Measurements from ENCODE around the gene HMGN4. TPM values are rescaled to one million over a fixed set of nuclear protein-coding genes. Genes with fewer than 3 reads are reported as not detected.

The HMGN4 gene
- total RNA-seq, 4 donors from 2014 or later: 20.1 to 58.7 (median 28.4) TPM

- in situ Hi-C loops (cut with MboI; ENCODE audit: low sequenced_read_pairs in 4 of 4): no loop called here
- DNase-seq (no peak), ATAC-seq (no peak)
- intact Hi-C loops (cut with DNase I; ENCODE audit: low total_unique reads): loop anchor here (10.0 kb wide), 1 partner anchor 923 kb away; the partner anchor contains the start of gene ZNF184
- Histone ChIP-seq H3K27me3 (no peaks in the 10 kb centered on the region), H3K4me1 (peaks cover 10 to 13% of the 10 kb centered on the region in 2 donors), H3K4me3 (no peak overlapping the region), H3K36me3 (no peaks in the 10 kb centered on the region), H3K9me3 (no peaks in the 10 kb centered on the region), H3K27ac (no peak overlapping the region)
- TF ChIP-seq POLR2A (IDR thresholded peaks at IDR 0.05): no peak
- TF ChIP-seq CTCF (IDR thresholded peaks at IDR 0.05 in 4 of 5, conservative IDR thresholded peaks at IDR 0.05 in 1 of 5): no peak
Observed at GRCh38 chr6:26552205-26552604, 14.0 kb downstream of the HMGN4 start.

GRCh38 chr6:26552640-26553188 lies 14.5 kb downstream of the HMGN4 start:
- Histone ChIP-seq H3K27ac (peak overlapping the region; percentile 75 to 85 (median 79)), H3K27me3 (no peaks in the 10 kb centered on the region), H3K9me3 (no peaks in the 10 kb centered on the region), H3K4me1 (peaks cover 10 to 13% of the 10 kb centered on the region in 2 donors), H3K4me3 (peak overlapping the region; percentile 52 to 63 (median 60)), H3K36me3 (no peaks in the 10 kb centered on the region)
- in situ Hi-C loops (cut with MboI; ENCODE audit: low sequenced_read_pairs in 4 of 4) (no loop called here), intact Hi-C loops (cut with DNase I; ENCODE audit: low total_unique reads) (loop anchor here (1.0 to 10.0 kb wide), 2 partner anchors 15 to 922 kb away; partner anchors contain the start of gene ZNF184)
- DNase-seq (no peak), ATAC-seq (no peak)
- TF ChIP-seq POLR2A (IDR thresholded peaks at IDR 0.05) (no peak), CTCF (IDR thresholded peaks at IDR 0.05 in 4 of 5, conservative IDR thresholded peaks at IDR 0.05 in 1 of 5) (no peak)

- H3K36me3 ChIP-seq: no peaks in the 10 kb centered on the region
- peaks cover 10 to 13% of the 10 kb centered on the region in 2 donors for H3K4me1 ChIP-seq
- no peak for TF ChIP-seq CTCF (IDR thresholded peaks at IDR 0.05 in 4 of 5, conservative IDR thresholded peaks at IDR 0.05 in 1 of 5)
- no peak for TF ChIP-seq POLR2A (IDR thresholded peaks at IDR 0.05)
- peak overlapping the region; percentile 75 to 85 (median 79) for H3K27ac ChIP-seq
- peak overlapping the region; percentile 52 to 63 (median 60) for H3K4me3 ChIP-seq
- in situ Hi-C loops (cut with MboI; ENCODE audit: low sequenced_read_pairs in 4 of 4): no loop called here
- intact Hi-C loops (cut with DNase I; ENCODE audit: low total_unique reads): loop anchor here (1.0 to 10.0 kb wide), 2 partner anchors 16 to 922 kb away; partner anchors contain the start of gene ZNF184
- no peaks in the 10 kb centered on the region for H3K27me3 ChIP-seq
- ATAC-seq (peak; percentile 78 to 79), DNase-seq (peak; percentile 39 to 53)
- H3K9me3 ChIP-seq: no peaks in the 10 kb centered on the region
Observed at GRCh38 chr6:26553264-26553634, 15.1 kb downstream of the HMGN4 start.

- intact Hi-C loops (cut with DNase I; ENCODE audit: low total_unique reads): loop anchor here (1.0 to 10.0 kb wide), 4 partner anchors 14 to 921 kb away; partner anchors contain the start of gene ZNF184
Observed at GRCh38 chr6:26553635-26554446, 15.7 kb downstream of the HMGN4 start.

More at GRCh38 chr6:26553635-26554446, 15.7 kb downstream of the HMGN4 start:
- peak; percentile 44 to 72 for DNase-seq
- Histone ChIP-seq H3K27ac (peak overlapping the region; percentile 75 to 85 (median 79)), H3K4me1 (peaks cover 10 to 13% of the 10 kb centered on the region in 2 donors), H3K4me3 (peak overlapping the region; percentile 52 to 63 (median 60)), H3K36me3 (no peaks in the 10 kb centered on the region), H3K9me3 (no peaks in the 10 kb centered on the region), H3K27me3 (no peaks in the 10 kb centered on the region)
- in situ Hi-C loops (cut with MboI; ENCODE audit: low sequenced_read_pairs in 4 of 4): no loop called here
- ATAC-seq: peak; percentile 96 to 97
- no peak for TF ChIP-seq CTCF (IDR thresholded peaks at IDR 0.05 in 4 of 5, conservative IDR thresholded peaks at IDR 0.05 in 1 of 5)
- no peak for TF ChIP-seq POLR2A (IDR thresholded peaks at IDR 0.05)

Measured in gastrocnemius medialis (tissue), 4 donors.